H1 (cell line): ENCODE results near the gene AIF1. TPM values are rescaled to one million over a fixed set of nuclear protein-coding genes. Genes with fewer than 3 reads are reported as not detected.

Experiments
- CTCF ChIA-PET: fragments of 300-600 bp; sonication (Branson Sonifier 250); formaldehyde crosslinking; loops from one replicate; lab custom pipeline; 2021; ENCODE audit not compliant: partially characterized antibody; lab: Charles Lee
- POLR2A ChIA-PET: fragments of 300-600 bp; sonication (Branson Sonifier 250); formaldehyde crosslinking; loops from one replicate; lab custom pipeline; 2021; ENCODE audit warnings: inconsistent platforms; ENCODE audit not compliant: partially characterized antibody; lab: Charles Lee
- DNase-seq, 2 experiments: peaks; one replicate each; pipeline versions ENCODE4 v3.0.0 to v3.0.0-alpha.2; 2010 to 2022; ENCODE audit warnings: low spot score in 2 of 2, low read depth in 1 of 2, mixed read lengths in 1 of 2
- FAIRE-seq: peaks from 2 replicates; lab custom pipeline; 2011; peaks lifted over from hg19 to GRCh38; lab: Jason Lieb, UNC
- H2AFZ ChIP-seq: 2 replicates; pipeline ENCODE4 v1.8.1; 2012; ENCODE audit warnings: low read length, inconsistent platforms
- H2AK5ac ChIP-seq: 2 replicates; pipeline ENCODE4 v1.6.1; 2013; ENCODE audit warnings: low read depth, low read length
- H2BK120ac ChIP-seq: replicated peaks from 2 replicates; pipeline ENCODE3; 2013; ENCODE audit warnings: low read depth, low read length, inconsistent platforms
- H2BK12ac ChIP-seq: 2 replicates; pipeline ENCODE4 v1.6.1; 2013; ENCODE audit warnings: low read depth, low read length
- H2BK15ac ChIP-seq: 2 replicates; pipeline ENCODE4 v1.6.1; 2013; ENCODE audit warnings: low read length
- H2BK20ac ChIP-seq: 2 replicates; pipeline ENCODE4 v1.6.1; 2013; ENCODE audit warnings: low read length
- H2BK5ac ChIP-seq: 2 replicates; pipeline ENCODE4 v1.6.1; 2013; ENCODE audit warnings: low read depth, low read length
- H3K14ac ChIP-seq: 2 replicates; pipeline ENCODE4 v1.6.1; 2013; ENCODE audit warnings: inconsistent platforms; ENCODE audit not compliant: insufficient read length
- H3K18ac ChIP-seq: 2 replicates; pipeline ENCODE4 v1.6.1; 2013; ENCODE audit warnings: low read length; ENCODE audit errors: extremely low read depth
- H3K23ac ChIP-seq: 2 replicates; pipeline ENCODE4 v1.6.1; 2013; ENCODE audit warnings: inconsistent platforms; ENCODE audit not compliant: insufficient read length
- H3K23me2 ChIP-seq: 2 replicates; pipeline ENCODE4 v1.6.1; 2013; ENCODE audit warnings: low read depth, low read length
- H3K27ac ChIP-seq: 2 replicates; pipeline ENCODE4 v1.6.1; 2011; ENCODE audit warnings: low read depth, low read length, inconsistent platforms
- H3K27me3 ChIP-seq, 4 experiments: replicated peaks in 1 of 4; 1 replicate in 1 of 4; 2 replicates in 3 of 4; pipeline versions ENCODE4 v1.6.1 to v1.8.1; 2011 to 2013; ENCODE audit warnings: low read length in 3 of 4, mild to moderate bottlenecking in 3 of 4, inconsistent platforms in 2 of 4, mixed read lengths in 2 of 4, moderate library complexity in 1 of 4; ENCODE audit not compliant: control insufficient read depth in 3 of 4, insufficient read depth in 3 of 4; ENCODE audit errors: extremely low read depth in 1 of 4
- H3K36me3 ChIP-seq, 4 experiments: 2 replicates each; pipeline versions ENCODE4 v1.6.1 to v1.8.1; 2011 to 2013; ENCODE audit warnings: mild to moderate bottlenecking in 4 of 4, low read length in 3 of 4, moderate library complexity in 2 of 4, control low read depth in 1 of 4, inconsistent platforms in 1 of 4; ENCODE audit not compliant: insufficient read depth in 4 of 4, control insufficient read depth in 2 of 4
- H3K4ac ChIP-seq: replicated peaks from 2 replicates; pipeline ENCODE3; 2013; ENCODE audit warnings: low read length, low read depth, mixed read lengths, inconsistent platforms; ENCODE audit not compliant: insufficient read length
- H3K4me1 ChIP-seq, 4 experiments: replicated peaks in 1 of 4; 1 replicate in 1 of 4; 2 replicates in 3 of 4; pipeline versions ENCODE4 v1.6.1 to v1.8.1; 2011 to 2013; ENCODE audit warnings: low read length in 3 of 4, inconsistent platforms in 2 of 4, mixed read lengths in 1 of 4; ENCODE audit not compliant: insufficient read depth in 4 of 4, control insufficient read depth in 3 of 4
- H3K4me2 ChIP-seq, 2 experiments: 2 replicates each; pipeline versions ENCODE4 v1.6.1 to v1.8.1; 2011 to 2013; ENCODE audit warnings: low read depth in 2 of 2, low read length in 2 of 2, control low read depth in 1 of 2, inconsistent platforms in 1 of 2, mild to moderate bottlenecking in 1 of 2; ENCODE audit not compliant: insufficient read depth in 1 of 2
- H3K4me3 ChIP-seq, 4 experiments: fragments of 200-600, 300-600 bp in 1 of 4; sonication (generic), shearing (Covaris generic), sonication (Bioruptor Twin) in 1 of 4; 2 replicates each; pipeline versions ENCODE4 v1.5.1 to v1.8.1; 2011 to 2016; ENCODE audit warnings: low read length in 4 of 4, low read depth in 3 of 4, control low read depth in 2 of 4, inconsistent platforms in 2 of 4, mild to moderate bottlenecking in 2 of 4, mixed read lengths in 1 of 4, moderate library complexity in 1 of 4; ENCODE audit not compliant: insufficient read depth in 2 of 4; ENCODE audit errors: extremely low read depth in 1 of 4
- H3K56ac ChIP-seq: replicated peaks from 2 replicates; pipeline ENCODE3; 2013; ENCODE audit warnings: low read depth, mild to moderate bottlenecking, mixed read lengths, low read length, inconsistent platforms; ENCODE audit not compliant: insufficient read length
- H3K79me1 ChIP-seq: 2 replicates; pipeline ENCODE4 v1.6.1; 2013; ENCODE audit warnings: low read depth, low read length, control low read depth
- H3K79me2 ChIP-seq, 2 experiments: 2 replicates each; pipeline versions ENCODE4 v1.6.1 to v1.8.1; 2012 to 2013; ENCODE audit warnings: low read length in 2 of 2, mild to moderate bottlenecking in 2 of 2, inconsistent platforms in 1 of 2; ENCODE audit not compliant: insufficient read depth in 2 of 2, control insufficient read depth in 1 of 2
- H3K9ac ChIP-seq, 4 experiments: replicated peaks in 1 of 4; 1 replicate in 1 of 4; 2 replicates in 3 of 4; pipeline versions ENCODE4 v1.6.1 to v1.8.1; 2011 to 2013; ENCODE audit warnings: low read depth in 3 of 4, low read length in 3 of 4, control low read depth in 2 of 4, mild to moderate bottlenecking in 2 of 4, moderate library complexity in 2 of 4, inconsistent platforms in 1 of 4; ENCODE audit errors: extremely low read depth in 1 of 4
- H3K9me3 ChIP-seq, 2 experiments: 2 replicates each; pipeline versions ENCODE4 v1.6.1 to v1.8.1; 2012 to 2013; ENCODE audit warnings: mild to moderate bottlenecking in 2 of 2, moderate library complexity in 2 of 2, control low read depth in 1 of 2, inconsistent platforms in 1 of 2, low read depth in 1 of 2, low read length in 1 of 2, mixed read lengths in 1 of 2; ENCODE audit not compliant: insufficient read depth in 2 of 2
- H4K20me1 ChIP-seq, 2 experiments: replicated peaks in 1 of 2; 2 replicates each; pipeline versions ENCODE3 to v1.8.1; 2011 to 2013; ENCODE audit warnings: inconsistent platforms in 2 of 2, low read length in 2 of 2, mild to moderate bottlenecking in 1 of 2; ENCODE audit not compliant: insufficient read depth in 2 of 2, control insufficient read depth in 1 of 2
- H4K5ac ChIP-seq: 2 replicates; pipeline ENCODE4 v1.6.1; 2013; ENCODE audit warnings: low read length, low read depth, mixed read lengths, inconsistent platforms; ENCODE audit not compliant: insufficient read length
- H4K8ac ChIP-seq: 2 replicates; pipeline ENCODE4 v1.8.0; 2013; ENCODE audit warnings: mild to moderate bottlenecking, moderate library complexity, low read length, inconsistent platforms; ENCODE audit not compliant: insufficient read depth; ENCODE audit errors: extremely low read depth
- H4K91ac ChIP-seq: replicated peaks from 2 replicates; pipeline ENCODE3; 2013; ENCODE audit warnings: low read length, mixed read lengths, inconsistent platforms; ENCODE audit not compliant: insufficient read length
- CBX5 ChIP-seq: fragments of 300-800, 300-1000 bp; sonication (generic); IDR thresholded peaks from 2 replicates; pipeline ENCODE4 v1.7.1; 2016; ENCODE audit warnings: antibody characterized with exemption, low read length, low read depth
- CHD1 ChIP-seq: IDR thresholded peaks from 2 replicates; pipeline ENCODE4 v1.6.1; 2012; ENCODE audit warnings: low read depth, low read length, improper control_type of control experiment
- JUN ChIP-seq: IDR thresholded peaks from 2 replicates; pipeline ENCODE4 v1.6.1; 2011; ENCODE audit warnings: low read depth, mild to moderate bottlenecking, improper control_type of control experiment, low read length
- KDM5A ChIP-seq: fragments of 200-600 bp; IDR thresholded peaks from 2 replicates; pipeline ENCODE4 v1.7.1; 2012; ENCODE audit warnings: mild to moderate bottlenecking, low read length, inconsistent platforms, mixed read lengths
- NRF1 ChIP-seq: IDR thresholded peaks from 2 replicates; pipeline ENCODE4 v1.6.1; 2011; ENCODE audit warnings: mild to moderate bottlenecking, low read depth, low read length, improper control_type of control experiment
- RBBP5 ChIP-seq: IDR thresholded peaks from 2 replicates; pipeline ENCODE4 v1.7.1; 2012; ENCODE audit warnings: low read depth, mild to moderate bottlenecking, inconsistent platforms, low read length, moderate library complexity, borderline replicate concordance
- RFX5 ChIP-seq: IDR thresholded peaks from 2 replicates; pipeline ENCODE4 v1.6.1; 2011; ENCODE audit warnings: low read depth, low read length, improper control_type of control experiment, borderline replicate concordance
- RXRA ChIP-seq: IDR thresholded peaks from 2 replicates; pipeline ENCODE4 v1.6.1; 2011; ENCODE audit warnings: low read depth, mild to moderate bottlenecking, low read length, moderate library complexity; ENCODE audit not compliant: insufficient read depth
- SIN3A ChIP-seq, 2 experiments: IDR thresholded peaks in 1 of 2; conservative IDR thresholded peaks in 1 of 2; 2 replicates each; pipeline ENCODE4 v1.6.1; 2011 to 2012; ENCODE audit warnings: low read length in 2 of 2, improper control_type of control experiment in 1 of 2, low read depth in 1 of 2, mild to moderate bottlenecking in 1 of 2
- TAF1 ChIP-seq: IDR thresholded peaks from 2 replicates; pipeline ENCODE4 v1.6.1; 2011; ENCODE audit warnings: mild to moderate bottlenecking, low read depth, low read length
- WGBS, 2 experiments: shearing (Covaris generic) in 1 of 2; methylation state at CpG; one replicate each; pipeline versions ENCODE4 v1.1.6 to v1.1.7; 2013 to 2015; ENCODE audit warnings: low lambda C conversion rate in 2 of 2, mixed read lengths in 2 of 2, inconsistent platforms in 1 of 2, low coverage in 1 of 2, missing lambda C conversion rate in 1 of 2; ENCODE audit not compliant: insufficient replicate concordance in 2 of 2, insufficient coverage in 1 of 2, insufficient read length in 1 of 2; ENCODE audit errors: extremely low coverage in 1 of 2, missing lambda C conversion rate in 1 of 2; 5-methylcytosine and 5-hydroxymethylcytosine counted together
- polyA plus RNA-seq, 7 experiments: library from polyadenylated mRNA; depleted of rRNA in 3 of 7; stranded (reverse) in 5 of 7; unstranded in 2 of 7; fragments of >200 nt in 5 of 7; fragments of 200-250 nt in 2 of 7; gene quantifications; 1 replicate in 5 of 7; 2 replicates in 1 of 7; 4 replicates in 1 of 7; pipeline versions ENCODE4 v1.2.1 to v1.2.3, GENCODE V29; 2011 to 2013; ENCODE audit warnings: missing spikeins in 2 of 7, mixed read lengths in 2 of 7
- total RNA-seq: library from RNA; stranded (reverse); fragmentation: NEBNext Ultra II Directional; extraction: Animal tissue kit (Norgen Biotek cat#: 25700); gene quantifications from 2 replicates; pipeline ENCODE4 v1.2.1, GENCODE V29; 2021

AIF1 gene
- total and polyA plus RNA-seq, 2 of the 8 experiments (the other 6 are each of a cell fraction or from before 2014, with no cell fraction given) = 6.3 to 9.8 TPM

DNA sequence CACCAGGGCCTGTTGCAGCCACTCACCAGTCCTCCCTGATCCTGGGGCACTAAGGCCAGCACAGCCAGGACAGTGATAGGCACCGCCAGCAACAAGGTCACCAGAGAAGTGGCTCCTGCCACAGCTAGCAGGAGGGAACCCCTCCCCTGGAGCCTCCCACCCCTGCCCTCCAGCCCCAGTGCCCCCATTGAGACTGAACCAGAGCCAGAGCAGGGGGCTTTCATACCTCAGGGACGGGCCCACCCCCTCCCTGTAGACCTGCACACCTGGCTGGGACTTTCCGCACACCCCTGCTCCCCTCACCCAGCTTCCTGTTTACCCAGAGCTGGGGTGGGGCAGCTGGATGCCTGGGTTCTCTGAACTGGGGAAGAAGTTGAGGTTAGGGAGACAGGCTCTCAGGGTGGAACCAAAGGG, 32.8 kb upstream of the AIF1 start, which contains the start of gene LTB:
Gene LTB (minus strand): TSS at position 195 of the 414 bp plus-strand sequence. CDS start 7 bp downstream, at position 188.
- H3K4ac ChIP-seq = peak within 1 kb of the TSS; percentile 61
- DNase-seq = no peak
- CTCF ChIA-PET = interaction anchor here (0.5 to 22.0 kb wide), 10 partner anchors 0 to 61 kb away, joined by 3 to 640 read pairs (median 15); partner anchors contain the start of genes ATP6V1G2, LST1, LTB and NCR3
- TF ChIP-seq NRF1 = no peak
- TF ChIP-seq RFX5 = no peak
- TF ChIP-seq TAF1 = no peak
- no peak for TF ChIP-seq RXRA
- TF ChIP-seq CHD1 = no peak
- TF ChIP-seq SIN3A (conservative IDR thresholded peaks at IDR 0.05 in 1 of 2, IDR thresholded peaks at IDR 0.05 in 1 of 2; ENCODE audit: low read depth in 1 of 2, low read length in 2 of 2) = no peak
- TF ChIP-seq JUN = no peak
- TF ChIP-seq KDM5A = no peak
- TF ChIP-seq CBX5 = no peak
- TF ChIP-seq RBBP5 = no peak

More for the DNA sequence above, 32.8 kb upstream of the AIF1 start, which contains the start of gene LTB:
- peak within 1 kb of the TSS; percentile 71 for H3K18ac ChIP-seq
- no peak for FAIRE-seq
- H3K56ac ChIP-seq = peak within 1 kb of the TSS; percentile 32
- peak within 1 kb of the TSS; percentile 75; the same call in 1 of the 2 replicates for H2BK12ac ChIP-seq
- H3K23me2 ChIP-seq = peaks cover 9% of the 10 kb centered on the region; the same call in 1 of the 2 replicates
- H3K9ac ChIP-seq = peak within 1 kb of the TSS in 3 of 4 experiments; percentile 22 to 57 (median 51); a peak in 5 of 7 replicates
- peak within 1 kb of the TSS; percentile 79 for H2AFZ ChIP-seq
- H3K4me2 ChIP-seq = peak within 1 kb of the TSS; percentile 62 to 84
- POLR2A ChIA-PET = interaction anchor here (0.8 to 12.2 kb wide), 14 partner anchors 11 to 252 kb away, joined by 3 to 110 read pairs (median 5); partner anchors contain the start of genes ATP6V1G2, DDX39B, GPANK1 and NCR3
- 88% methylated on average over 3 of the region's 3 CpGs; no CpG with 5 or more reads in 1 of the 2 experiments for WGBS, 2 experiments
- no peak within 1 kb of the TSS for H4K91ac ChIP-seq
- H3K4me3 ChIP-seq = peak within 1 kb of the TSS; percentile 54 to 89 (median 80)
- no peaks in the 10 kb centered on the region for H3K9me3 ChIP-seq
- no peaks in the 10 kb centered on the region for H3K79me2 ChIP-seq
- no peaks in the 10 kb centered on the region for H3K79me1 ChIP-seq
- H3K23ac ChIP-seq = no peak within 1 kb of the TSS
- H2BK20ac ChIP-seq = 0 out of 2 replicates have a peak within 1 kb of the TSS, but pooled peaks have one; percentile 3
- H3K36me3 ChIP-seq = no peaks in the 10 kb centered on the region
- no peak within 1 kb of the TSS for H2BK120ac ChIP-seq
- 0 out of 2 replicates have a peak within 1 kb of the TSS, but pooled peaks have one; percentile 88 for H2BK15ac ChIP-seq
- H3K27ac ChIP-seq = no peak within 1 kb of the TSS
- H2AK5ac ChIP-seq = no peak within 1 kb of the TSS; the same call in 1 of the 2 replicates
- H2BK5ac ChIP-seq = peak within 1 kb of the TSS; percentile 35; the same call in 1 of the 2 replicates
- H3K27me3 ChIP-seq = peaks cover 0 to 8% (median 7%) of the 10 kb centered on the region in 4 experiments; a peak in 5 of 7 replicates
- no peak within 1 kb of the TSS for H4K5ac ChIP-seq
- peaks cover 0 to 6% (median 6%) of the 10 kb centered on the region in 4 experiments; a peak in 6 of 7 replicates for H3K4me1 ChIP-seq
- no peaks in the 10 kb centered on the region for H4K20me1 ChIP-seq
- no peak within 1 kb of the TSS for H3K14ac ChIP-seq
- no peak within 1 kb of the TSS; the same call in 1 of the 2 replicates for H4K8ac ChIP-seq
